Measurements from ENCODE around the gene TP53TG5. TPM values are rescaled to one million over a fixed set of nuclear protein-coding genes. Genes with fewer than 3 reads are reported as not detected.
A peak's percentile ranks its signal among the peaks of the same experiment; 100 is the strongest.

Gene TP53TG5
- total RNA-seq, 1 experiment from 2014 or later, result 0.85 TPM

DNA sequence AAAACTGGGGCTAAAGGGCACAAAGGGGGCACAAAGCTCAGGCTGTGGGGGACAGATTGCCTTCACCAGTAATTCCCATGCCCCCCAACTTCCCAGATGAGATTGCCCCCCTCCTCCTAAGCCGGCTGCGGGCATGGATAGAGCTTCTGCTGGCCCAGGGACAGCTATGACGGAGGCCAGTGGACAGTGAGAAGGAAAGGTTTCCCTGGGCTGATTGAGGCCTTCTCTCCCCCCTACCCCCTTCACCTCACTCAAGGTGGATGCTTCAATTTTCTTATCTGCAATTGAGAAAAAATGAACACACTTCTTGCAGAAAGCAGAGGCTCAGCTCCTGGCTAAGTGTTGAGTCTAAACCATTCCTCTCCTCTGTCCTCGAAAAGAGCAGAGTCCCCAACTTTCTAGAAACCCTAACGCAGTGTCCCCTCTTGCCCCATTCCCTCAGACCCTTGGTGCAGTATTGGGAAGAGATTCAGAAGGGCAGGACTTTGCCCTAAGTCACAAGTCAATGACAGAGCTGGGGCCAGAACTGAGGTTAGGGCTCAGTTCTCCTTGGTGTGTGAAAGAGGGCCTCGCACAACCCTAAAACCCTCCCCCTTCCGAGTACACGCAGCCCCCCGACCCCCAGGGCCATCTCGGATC is 30.7 kb downstream of the TP53TG5 start (continued):
- TF ChIP-seq AR (CRISPR knock-in tag; IDR thresholded peaks at IDR 0.05), result no peak
- TF ChIP-seq, protein P1, sequence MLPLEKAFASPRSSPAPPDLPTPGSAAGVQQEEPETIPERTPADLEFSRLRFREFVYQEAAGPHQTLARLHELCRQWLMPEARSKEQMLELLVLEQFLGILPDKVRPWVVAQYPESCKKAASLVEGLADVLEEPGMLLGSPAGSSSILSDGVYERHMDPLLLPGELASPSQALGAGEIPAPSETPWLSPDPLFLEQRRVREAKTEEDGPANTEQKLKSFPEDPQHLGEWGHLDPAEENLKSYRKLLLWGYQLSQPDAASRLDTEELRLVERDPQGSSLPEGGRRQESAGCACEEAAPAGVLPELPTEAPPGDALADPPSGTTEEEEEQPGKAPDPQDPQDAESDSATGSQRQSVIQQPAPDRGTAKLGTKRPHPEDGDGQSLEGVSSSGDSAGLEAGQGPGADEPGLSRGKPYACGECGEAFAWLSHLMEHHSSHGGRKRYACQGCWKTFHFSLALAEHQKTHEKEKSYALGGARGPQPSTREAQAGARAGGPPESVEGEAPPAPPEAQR (CRISPR knock-in tag; IDR thresholded peaks at IDR 0.05), result no peak

GRCh38 chr20:45346851-45347250 is 31.3 kb downstream of the TP53TG5 start:
- Mint-ChIP-seq H3K27ac (no peak overlapping the region), H3K27me3 (ENCODE audit: low read depth) (no peaks in the 10 kb centered on the region), H3K4me3 (peak overlapping the region; percentile 89), H3K4me1 (peaks cover 57% of the 10 kb centered on the region), H3K9me3 (no peaks in the 10 kb centered on the region), H3K36me3 (no peaks in the 10 kb centered on the region)
- DNase-seq (ENCODE audit: low spot score) (no peak), ATAC-seq (no peak)
- POLR2A ChIA-PET, result interaction anchor here (1.4 to 2.3 kb wide), 3 partner anchors 14 to 60 kb away, joined by 6 to 9 read pairs (median 8); partner anchors contain the start of gene SYS1
- TF ChIP-seq E2F1 (CRISPR knock-in tag; IDR thresholded peaks at IDR 0.05) (no peak), NFYB (CRISPR knock-in tag; conservative IDR thresholded peaks at IDR 0.05; ENCODE audit: low read depth) (no peak), TCF7 (CRISPR knock-in tag; IDR thresholded peaks at IDR 0.05; ENCODE audit: low read depth) (no peak), GRHL2 (CRISPR knock-in tag; IDR thresholded peaks at IDR 0.05; ENCODE audit: insufficient replicate concordance, severe bottlenecking) (no peak), USF2 (CRISPR knock-in tag; IDR thresholded peaks at IDR 0.05) (no peak), ZNF121 (CRISPR knock-in tag; IDR thresholded peaks at IDR 0.05) (no peak), JAZF1 (CRISPR knock-in tag; IDR thresholded peaks at IDR 0.05) (no peak), SP1 (CRISPR knock-in tag; conservative IDR thresholded peaks at IDR 0.05) (no peak), ZNF396 (CRISPR knock-in tag; IDR thresholded peaks at IDR 0.05; ENCODE audit: borderline replicate concordance) (no peak), CREM (CRISPR knock-in tag; IDR thresholded peaks at IDR 0.05) (no peak), ZNF317 (CRISPR knock-in tag; IDR thresholded peaks at IDR 0.05; ENCODE audit: borderline replicate concordance, low read depth) (no peak)
- TF ChIP-seq, protein P2, sequence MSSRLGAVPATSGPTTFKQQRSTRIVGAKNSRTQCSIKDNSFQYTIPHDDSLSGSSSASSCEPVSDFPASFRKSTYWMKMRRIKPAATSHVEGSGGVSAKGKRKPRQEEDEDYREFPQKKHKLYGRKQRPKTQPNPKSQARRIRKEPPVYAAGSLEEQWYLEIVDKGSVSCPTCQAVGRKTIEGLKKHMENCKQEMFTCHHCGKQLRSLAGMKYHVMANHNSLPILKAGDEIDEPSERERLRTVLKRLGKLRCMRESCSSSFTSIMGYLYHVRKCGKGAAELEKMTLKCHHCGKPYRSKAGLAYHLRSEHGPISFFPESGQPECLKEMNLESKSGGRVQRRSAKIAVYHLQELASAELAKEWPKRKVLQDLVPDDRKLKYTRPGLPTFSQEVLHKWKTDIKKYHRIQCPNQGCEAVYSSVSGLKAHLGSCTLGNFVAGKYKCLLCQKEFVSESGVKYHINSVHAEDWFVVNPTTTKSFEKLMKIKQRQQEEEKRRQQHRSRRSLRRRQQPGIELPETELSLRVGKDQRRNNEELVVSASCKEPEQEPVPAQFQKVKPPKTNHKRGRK (CRISPR knock-in tag; IDR thresholded peaks at IDR 0.05; ENCODE audit: borderline replicate concordance), result no peak
- TF ChIP-seq, protein P3, sequence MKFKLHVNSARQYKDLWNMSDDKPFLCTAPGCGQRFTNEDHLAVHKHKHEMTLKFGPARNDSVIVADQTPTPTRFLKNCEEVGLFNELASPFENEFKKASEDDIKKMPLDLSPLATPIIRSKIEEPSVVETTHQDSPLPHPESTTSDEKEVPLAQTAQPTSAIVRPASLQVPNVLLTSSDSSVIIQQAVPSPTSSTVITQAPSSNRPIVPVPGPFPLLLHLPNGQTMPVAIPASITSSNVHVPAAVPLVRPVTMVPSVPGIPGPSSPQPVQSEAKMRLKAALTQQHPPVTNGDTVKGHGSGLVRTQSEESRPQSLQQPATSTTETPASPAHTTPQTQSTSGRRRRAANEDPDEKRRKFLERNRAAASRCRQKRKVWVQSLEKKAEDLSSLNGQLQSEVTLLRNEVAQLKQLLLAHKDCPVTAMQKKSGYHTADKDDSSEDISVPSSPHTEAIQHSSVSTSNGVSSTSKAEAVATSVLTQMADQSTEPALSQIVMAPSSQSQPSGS (CRISPR knock-in tag; IDR thresholded peaks at IDR 0.05; ENCODE audit: borderline replicate concordance, low read depth), result no peak
- CTCF ChIA-PET, result interaction anchor here (0.5 to 4.3 kb wide), 13 partner anchors 11 to 109 kb away, joined by 3 to 17 read pairs (median 5); partner anchors contain the start of genes MATN4 and SYS1
